Neural cell (in vitro differentiated cells): ENCODE data around the gene SCG5. TPM values are rescaled to one million over a fixed set of nuclear protein-coding genes. Genes with fewer than 3 reads are reported as not detected.

Experiments used
- H2AFZ ChIP-seq: fragments of 200-600, 300-800 bp; sonication (generic), shearing (Covaris generic); 2 replicates; pipeline ENCODE4 v1.6.0; 2014; ENCODE audit warnings: low read depth, mild to moderate bottlenecking, antibody characterized with exemption, low read length, moderate library complexity
- H3F3A ChIP-seq: fragments of 200-600 bp; shearing (Covaris generic); 2 replicates; pipeline ENCODE4 v1.6.1; 2016; ENCODE audit warnings: mild to moderate bottlenecking, moderate library complexity, mixed read lengths, antibody characterized with exemption, low read length; ENCODE audit not compliant: insufficient read depth, poor library complexity, severe bottlenecking
- H3K27ac ChIP-seq: fragments of 200-600, 300-800 bp; sonication (generic), shearing (Covaris generic); 2 replicates; pipeline ENCODE4 v1.5.1; 2014; ENCODE audit warnings: mild to moderate bottlenecking, low read length, moderate library complexity
- H3K27me3 ChIP-seq: fragments of 300-800, 200-600 bp; sonication (generic), shearing (Covaris generic); 2 replicates; pipeline ENCODE4 v1.6.0; 2014; ENCODE audit warnings: mild to moderate bottlenecking, low read depth, low read length, moderate library complexity; ENCODE audit not compliant: insufficient read depth
- H3K36me3 ChIP-seq: fragments of 300-800, 200-600 bp; sonication (generic), shearing (Covaris generic); 2 replicates; pipeline ENCODE4 v1.5.1; 2014; ENCODE audit warnings: mild to moderate bottlenecking, antibody characterized with exemption, low read length, moderate library complexity; ENCODE audit not compliant: insufficient read depth
- H3K4me2 ChIP-seq: fragments of 300-800, 200-600 bp; sonication (generic), shearing (Covaris generic); 2 replicates; pipeline ENCODE4 v1.6.0; 2014; ENCODE audit warnings: mild to moderate bottlenecking, low read length
- H3K4me3 ChIP-seq: fragments of 300-800, 200-600 bp; sonication (generic), shearing (Covaris generic); 2 replicates; pipeline ENCODE4 v1.5.1; 2014; ENCODE audit warnings: mild to moderate bottlenecking, low read length, moderate library complexity
- H3K79me2 ChIP-seq: fragments of 200-600 bp; shearing (Covaris generic); replicated peaks from 2 replicates; pipeline ENCODE4 v1.6.0; 2014; ENCODE audit warnings: mild to moderate bottlenecking, low read length, moderate library complexity; ENCODE audit not compliant: insufficient read depth
- H3K9ac ChIP-seq: fragments of 300-800, 200-600 bp; sonication (generic), shearing (Covaris generic); 2 replicates; pipeline ENCODE4 v1.6.1; 2016; ENCODE audit warnings: mild to moderate bottlenecking, low read length, mixed read lengths
- H3K9me2 ChIP-seq: fragments of 200-600 bp; shearing (Covaris generic); 2 replicates; pipeline ENCODE4 v1.6.1; 2016; ENCODE audit warnings: mild to moderate bottlenecking, low read length, mixed read lengths; ENCODE audit not compliant: insufficient read depth
- H3K9me3 ChIP-seq: fragments of 200-600, 300-800 bp; sonication (generic), shearing (Covaris generic); 2 replicates; pipeline ENCODE4 v1.6.1; 2016; ENCODE audit warnings: mild to moderate bottlenecking, mixed run types, low read length, moderate library complexity, mixed read lengths
- H4K20me1 ChIP-seq: fragments of 200-600 bp; shearing (Covaris generic); 2 replicates; pipeline ENCODE4 v1.6.1; 2016; ENCODE audit warnings: mild to moderate bottlenecking, mixed run types; ENCODE audit not compliant: insufficient read depth
- CTCF ChIP-seq: fragments of 450-650 bp; IDR thresholded peaks from 2 replicates; pipeline ENCODE4 v1.5.1; 2014; ENCODE audit warnings: antibody characterized with exemption, mild to moderate bottlenecking, moderate library complexity; ENCODE audit not compliant: poor library complexity, severe bottlenecking
- EP300 ChIP-seq: fragments of 450-650 bp; conservative IDR thresholded peaks from 2 replicates; pipeline ENCODE4 v1.6.1; 2014; ENCODE audit warnings: antibody characterized with exemption, mild to moderate bottlenecking, moderate library complexity; ENCODE audit not compliant: poor library complexity, severe bottlenecking
- EZH2 ChIP-seq: fragments of 200-600, 300-800 bp; shearing (Covaris generic), sonication (generic); IDR thresholded peaks from 2 replicates; pipeline ENCODE4 v1.6.1; 2014; ENCODE audit warnings: antibody characterized with exemption, low read length, borderline replicate concordance, mild to moderate bottlenecking; ENCODE audit not compliant: insufficient read depth, poor library complexity, severe bottlenecking
- MXI1 ChIP-seq: fragments of 450-650 bp; conservative IDR thresholded peaks from 2 replicates; pipeline ENCODE4 v1.6.1; 2014; ENCODE audit warnings: antibody characterized with exemption, mild to moderate bottlenecking; ENCODE audit not compliant: poor library complexity, severe bottlenecking
- POLR2AphosphoS5 ChIP-seq: IDR thresholded peaks from 2 replicates; pipeline ENCODE4 v1.6.1; 2012
- RAD21 ChIP-seq: fragments of 450-650 bp; conservative IDR thresholded peaks from 2 replicates; pipeline ENCODE4 v1.6.1; 2014; ENCODE audit warnings: antibody characterized with exemption, mild to moderate bottlenecking, moderate library complexity
- REST ChIP-seq: IDR thresholded peaks from 2 replicates; pipeline ENCODE4 v1.6.1; 2012; ENCODE audit warnings: borderline replicate concordance
- SMC3 ChIP-seq: fragments of 450-650 bp; conservative IDR thresholded peaks from 2 replicates; pipeline ENCODE4 v1.6.1; 2014; ENCODE audit warnings: antibody characterized with exemption, mild to moderate bottlenecking, moderate library complexity; ENCODE audit not compliant: poor library complexity
- TAF1 ChIP-seq: IDR thresholded peaks from 2 replicates; pipeline ENCODE4 v1.6.1; 2012; ENCODE audit warnings: low read depth
- polyA plus RNA-seq: library from polyadenylated mRNA; depleted of rRNA; stranded (reverse); fragments of >200 nt; gene quantifications from 2 replicates; pipeline ENCODE4 v1.2.3, GENCODE V29; 2014

SCG5 gene
- polyA plus RNA-seq, 1 donor from 2014 or later = 116 TPM

- Histone ChIP-seq H3K79me2 (no peaks in the 10 kb centered on the region), H3K4me3 (no peak overlapping the region), H3K27ac (no peak overlapping the region), H4K20me1 (no peaks in the 10 kb centered on the region), H3K27me3 (no peaks in the 10 kb centered on the region), H3K9ac (no peak overlapping the region), H3K4me2 (no peak overlapping the region), H3F3A (no peaks in the 10 kb centered on the region), H2AFZ (no peak overlapping the region), H3K9me3 (no peaks in the 10 kb centered on the region), H3K36me3 (no peaks in the 10 kb centered on the region), H3K9me2 (no peaks in the 10 kb centered on the region)
- TF ChIP-seq REST (no peak), SMC3 (no peak), EZH2 (no peak)
Measured at GRCh38 chr15:32657941-32658340, 16.4 kb downstream of the SCG5 start.

GRCh38 chr15:32659340-32660155 lies 18.0 kb downstream of the SCG5 start:
- H2AFZ ChIP-seq = no peak overlapping the region
- no peak overlapping the region for H3K27ac ChIP-seq
- no peaks in the 10 kb centered on the region for H3F3A ChIP-seq
- H3K9me2 ChIP-seq = no peaks in the 10 kb centered on the region
- H3K79me2 ChIP-seq = no peaks in the 10 kb centered on the region
- TF ChIP-seq RAD21 (no peak), EP300 (no peak), SMC3 (no peak), REST (no peak), EZH2 (no peak), TAF1 (no peak), CTCF (no peak), MXI1 (no peak), POLR2AphosphoS5 (no peak)
- no peak overlapping the region for H3K4me2 ChIP-seq
- H3K9ac ChIP-seq = no peak overlapping the region
- no peaks in the 10 kb centered on the region for H3K9me3 ChIP-seq
- H4K20me1 ChIP-seq = no peaks in the 10 kb centered on the region
- H3K4me3 ChIP-seq = no peak overlapping the region
- H3K36me3 ChIP-seq = no peaks in the 10 kb centered on the region
- no peaks in the 10 kb centered on the region for H3K27me3 ChIP-seq
